CD14-positive monocyte (primary cell): Measurements from ENCODE around the gene UBE2E1. TPM values are rescaled to one million over a fixed set of nuclear protein-coding genes. Genes with fewer than 3 reads are reported as not detected.

Experiments used
- DNase-seq, 3 donors: peaks; one replicate each; pipeline ENCODE4 v3.0.0-alpha.2; 2011 to 2022
- H2AFZ ChIP-seq: 2 replicates; pipeline ENCODE4 v1.6.0; 2012; ENCODE audit warnings: mild to moderate bottlenecking, low read depth, low read length, inconsistent platforms; ENCODE audit not compliant: insufficient read depth, poor library complexity, severe bottlenecking
- H3K27ac ChIP-seq, 2 donors: 1 replicate in 1 of 2; 2 replicates in 1 of 2; pipeline ENCODE4 v1.5.1; 2012 to 2013; ENCODE audit warnings: low read length in 2 of 2, control low read depth in 1 of 2, inconsistent platforms in 1 of 2, low read depth in 1 of 2, mild to moderate bottlenecking in 1 of 2
- H3K27me3 ChIP-seq, 2 donors: one replicate each; pipeline versions ENCODE4 v1.6.0 to v1.6.1; 2011 to 2013; ENCODE audit warnings: low read length in 2 of 2; ENCODE audit not compliant: control insufficient read depth in 2 of 2, insufficient read depth in 2 of 2
- H3K36me3 ChIP-seq, 2 donors: replicated peaks in 1 of 2; 1 replicate in 1 of 2; 2 replicates in 1 of 2; pipeline versions ENCODE4 v1.5.1 to v1.6.1; 2012 to 2013; ENCODE audit warnings: low read length in 2 of 2, control low read depth in 1 of 2, inconsistent platforms in 1 of 2, mild to moderate bottlenecking in 1 of 2; ENCODE audit not compliant: insufficient read depth in 2 of 2, control insufficient read depth in 1 of 2
- H3K4me1 ChIP-seq, 2 donors: 1 replicate in 1 of 2; 2 replicates in 1 of 2; pipeline versions ENCODE4 v1.5.1 to v1.6.1; 2012 to 2013; ENCODE audit warnings: low read length in 2 of 2, control low read depth in 1 of 2, inconsistent platforms in 1 of 2, mild to moderate bottlenecking in 1 of 2, moderate library complexity in 1 of 2; ENCODE audit not compliant: insufficient read depth in 2 of 2, control insufficient read depth in 1 of 2
- H3K4me2 ChIP-seq: replicated peaks from 2 replicates; pipeline ENCODE3; 2012; ENCODE audit warnings: low read length, moderate library complexity, mild to moderate bottlenecking; ENCODE audit not compliant: poor library complexity, severe bottlenecking; ENCODE audit errors: extremely low read depth
- H3K4me3 ChIP-seq, 3 experiments: fragments of 200-600 bp in 1 of 3; sonication (generic) in 1 of 3; replicated peaks in 1 of 3; 1 replicate in 2 of 3; 2 replicates in 1 of 3; pipeline ENCODE4 v1.5.1; 2011 to 2013; ENCODE audit warnings: low read length in 3 of 3, mild to moderate bottlenecking in 3 of 3, control low read depth in 2 of 3, low read depth in 2 of 3, inconsistent platforms in 1 of 3, moderate library complexity in 1 of 3
- H3K79me2 ChIP-seq: 2 replicates; pipeline ENCODE4 v1.6.0; 2012; ENCODE audit warnings: mild to moderate bottlenecking, control low read depth, inconsistent platforms, low read length, moderate library complexity; ENCODE audit not compliant: insufficient read depth
- H3K9ac ChIP-seq: 2 replicates; pipeline ENCODE4 v1.6.0; 2017; ENCODE audit warnings: low read length, mild to moderate bottlenecking; ENCODE audit not compliant: insufficient read depth, poor library complexity, severe bottlenecking
- H3K9me3 ChIP-seq, 2 donors: replicated peaks in 1 of 2; 1 replicate in 1 of 2; 2 replicates in 1 of 2; pipeline versions ENCODE4 v1.5.1 to v1.6.1; 2012 to 2013; ENCODE audit warnings: low read length in 2 of 2, control low read depth in 1 of 2; ENCODE audit not compliant: control insufficient read depth in 1 of 2, insufficient read depth in 1 of 2
- H4K20me1 ChIP-seq: 2 replicates; pipeline ENCODE4 v1.6.0; 2012; ENCODE audit warnings: mild to moderate bottlenecking, low read length, control low read depth, moderate library complexity; ENCODE audit not compliant: insufficient read depth
- H3K27ac Mint-ChIP-seq, 7 donors: one replicate each; pipeline ENCODE4 v1.8.0; 2020; ENCODE audit warnings: mild to moderate bottlenecking in 7 of 7, mixed read lengths in 7 of 7, moderate library complexity in 6 of 7, inconsistent platforms in 2 of 7
- H3K27me3 Mint-ChIP-seq, 3 donors: one replicate each; pipeline ENCODE4 v1.8.0; 2021 to 2022; ENCODE audit warnings: low read depth in 3 of 3, mild to moderate bottlenecking in 3 of 3, mixed read lengths in 3 of 3, moderate library complexity in 3 of 3, inconsistent platforms in 1 of 3
- H3K36me3 Mint-ChIP-seq, 2 donors: one replicate each; pipeline ENCODE4 v1.8.0; 2020; ENCODE audit warnings: mixed read lengths in 2 of 2, inconsistent platforms in 1 of 2, mild to moderate bottlenecking in 1 of 2
- H3K4me1 Mint-ChIP-seq: one replicate; pipeline ENCODE4 v1.8.0; 2020; ENCODE audit warnings: mild to moderate bottlenecking, mixed read lengths
- H3K4me3 Mint-ChIP-seq, 2 donors: one replicate each; pipeline ENCODE4 v1.8.0; 2020; ENCODE audit warnings: mild to moderate bottlenecking in 2 of 2, mixed read lengths in 2 of 2, moderate library complexity in 1 of 2
- H3K9me3 Mint-ChIP-seq, 7 donors: one replicate each; pipeline ENCODE4 v1.8.0; 2020 to 2022; ENCODE audit warnings: mixed read lengths in 7 of 7, mild to moderate bottlenecking in 6 of 7, moderate library complexity in 6 of 7, inconsistent platforms in 2 of 7
- WGBS: methylation state at CpG from one replicate; pipeline ENCODE4 v1.1.5; 2013; ENCODE audit warnings: missing lambda C conversion rate; ENCODE audit not compliant: insufficient coverage; 5-methylcytosine and 5-hydroxymethylcytosine counted together
- intact Hi-C, 2 donors: fragments of 100-400 bp; cut with micrococcal nuclease; formaldehyde crosslinking; loops; one replicate each; pipeline versions ENCODE4 v1.15.0 to v1.15.1; 2023
- polyA plus RNA-seq, 3 donors: library from polyadenylated mRNA; depleted of rRNA in 1 of 3; unstranded in 2 of 3; stranded (reverse) in 1 of 3; fragments of 300-500 nt in 2 of 3; fragments of >200 nt in 1 of 3; fragmentation: Illumina TruSeq in 2 of 3; gene quantifications; 1 replicate in 2 of 3; 2 replicates in 1 of 3; pipeline ENCODE4 v1.2.3, GENCODE V29; 2012 to 2021
- TF ChIP-seq, protein P1 (sequence below): fragments of 200-600 bp; IDR thresholded peaks from one replicate; pipeline ENCODE4 v1.8.0; 2022; ENCODE audit warnings: antibody characterized with exemption, mild to moderate bottlenecking

UBE2E1 gene
- polyA plus RNA-seq, 3 donors: 31.3 to 60.2 (median 34.6) TPM

DNA sequence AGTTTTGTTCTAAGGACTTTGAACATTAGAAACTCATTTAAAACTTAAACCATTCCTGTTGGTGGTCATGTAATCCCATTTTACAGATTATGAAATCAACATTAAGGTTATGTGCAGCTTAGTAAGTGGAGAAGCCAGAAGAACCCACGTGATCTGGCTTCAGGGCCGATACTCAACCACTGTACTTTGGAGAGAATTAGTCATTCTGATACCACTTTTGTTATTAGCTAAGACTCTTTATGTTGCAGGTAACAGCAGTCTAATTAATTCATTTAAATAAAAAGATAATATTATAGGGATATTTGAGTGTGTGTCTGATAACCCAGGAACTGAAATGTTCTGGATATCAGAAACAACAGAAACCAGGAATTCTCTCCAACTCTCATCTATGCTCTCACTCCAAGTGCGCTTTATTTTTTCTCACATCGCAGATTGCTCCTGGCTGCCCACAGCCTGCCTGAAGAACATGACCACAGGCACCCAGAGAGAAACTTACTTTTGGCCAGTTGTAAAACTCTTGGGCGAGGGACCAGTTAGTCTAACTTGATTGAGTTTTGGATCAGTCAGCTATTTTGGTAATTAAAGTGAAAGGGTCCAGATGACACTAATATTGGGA is 25.2 kb downstream of the UBE2E1 start:
- Histone ChIP-seq H4K20me1 (peaks cover 97% of the 10 kb centered on the region), H3K9me3 (no peaks in the 10 kb centered on the region), H3K4me2 (no peak overlapping the region), H3K4me3 (no peak overlapping the region), H3K4me1 (peaks cover 22 to 35% of the 10 kb centered on the region in 2 donors), H3K27ac (no peak overlapping the region), H3K27me3 (no peaks in the 10 kb centered on the region), H3K79me2 (peaks cover 68% of the 10 kb centered on the region), H2AFZ (no peak overlapping the region), H3K9ac (no peak overlapping the region), H3K36me3 (no peaks in the 10 kb centered on the region)
- no peak overlapping the region for H3K4me3 Mint-ChIP-seq
- H3K9me3 Mint-ChIP-seq: no peaks in the 10 kb centered on the region
- H3K27ac Mint-ChIP-seq: peak overlapping the region in 1 of 7 donors; percentile 26
- H3K27me3 Mint-ChIP-seq: peaks cover 0 to 1% (median 0%) of the 10 kb centered on the region in 3 donors
- TF ChIP-seq, protein P1, sequence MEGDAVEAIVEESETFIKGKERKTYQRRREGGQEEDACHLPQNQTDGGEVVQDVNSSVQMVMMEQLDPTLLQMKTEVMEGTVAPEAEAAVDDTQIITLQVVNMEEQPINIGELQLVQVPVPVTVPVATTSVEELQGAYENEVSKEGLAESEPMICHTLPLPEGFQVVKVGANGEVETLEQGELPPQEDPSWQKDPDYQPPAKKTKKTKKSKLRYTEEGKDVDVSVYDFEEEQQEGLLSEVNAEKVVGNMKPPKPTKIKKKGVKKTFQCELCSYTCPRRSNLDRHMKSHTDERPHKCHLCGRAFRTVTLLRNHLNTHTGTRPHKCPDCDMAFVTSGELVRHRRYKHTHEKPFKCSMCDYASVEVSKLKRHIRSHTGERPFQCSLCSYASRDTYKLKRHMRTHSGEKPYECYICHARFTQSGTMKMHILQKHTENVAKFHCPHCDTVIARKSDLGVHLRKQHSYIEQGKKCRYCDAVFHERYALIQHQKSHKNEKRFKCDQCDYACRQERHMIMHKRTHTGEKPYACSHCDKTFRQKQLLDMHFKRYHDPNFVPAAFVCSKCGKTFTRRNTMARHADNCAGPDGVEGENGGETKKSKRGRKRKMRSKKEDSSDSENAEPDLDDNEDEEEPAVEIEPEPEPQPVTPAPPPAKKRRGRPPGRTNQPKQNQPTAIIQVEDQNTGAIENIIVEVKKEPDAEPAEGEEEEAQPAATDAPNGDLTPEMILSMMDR: no peak
- DNase-seq: no peak
- H3K4me1 Mint-ChIP-seq: peaks cover 41% of the 10 kb centered on the region
- intact Hi-C loops: no loop called here
- 100% methylated on average over 2 of the region's 5 CpGs for WGBS
- peaks cover 17 to 27% of the 10 kb centered on the region in 2 donors for H3K36me3 Mint-ChIP-seq

DNA sequence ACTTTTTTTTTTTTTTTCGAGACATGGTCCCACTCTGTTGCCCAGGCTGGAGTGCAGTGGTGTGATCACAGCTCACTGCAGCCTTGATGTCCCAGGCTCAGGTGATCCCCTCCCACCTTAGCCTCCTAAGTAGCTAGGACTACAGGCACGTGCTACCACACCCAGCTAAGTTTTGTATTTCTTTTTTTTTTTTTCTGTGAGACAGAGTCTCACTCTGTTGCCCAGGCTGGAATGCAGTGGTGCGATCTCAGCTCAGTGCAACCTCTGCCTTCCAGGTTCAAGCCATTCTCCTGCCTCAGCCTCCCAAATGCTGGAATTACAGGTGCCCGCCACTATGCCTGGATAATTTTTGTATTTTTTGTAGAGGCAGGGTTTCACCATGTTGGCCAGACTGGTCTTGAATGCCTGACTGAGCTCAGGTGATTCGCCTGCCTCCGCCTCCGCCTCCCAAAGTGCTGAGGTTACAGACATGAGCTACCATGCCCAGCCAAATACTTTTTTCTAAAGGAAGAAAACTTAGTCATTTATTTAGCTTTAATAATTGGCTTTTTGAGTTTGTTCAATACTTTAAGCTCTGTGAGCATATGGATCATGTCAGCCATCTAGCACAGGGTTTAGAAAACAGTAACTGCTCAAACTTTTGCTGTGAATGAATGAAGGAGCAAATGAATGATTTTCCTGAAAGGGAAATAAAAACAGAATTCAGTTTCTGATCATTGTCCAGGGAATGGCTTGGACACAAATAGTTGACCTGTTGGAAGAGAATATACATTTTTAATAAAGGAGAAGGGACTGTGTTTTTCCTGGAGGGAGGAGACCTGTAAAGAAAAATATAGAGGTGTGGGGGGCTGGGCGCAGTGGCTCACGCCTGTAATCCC is 26.0 kb downstream of the UBE2E1 start:
- Mint-ChIP-seq H3K4me1 (peaks cover 41% of the 10 kb centered on the region), H3K4me3 (no peak overlapping the region), H3K27me3 (peaks cover 0 to 1% (median 0%) of the 10 kb centered on the region in 3 donors), H3K27ac (no peak overlapping the region), H3K36me3 (peaks cover 14 to 24% of the 10 kb centered on the region in 2 donors), H3K9me3 (no peaks in the 10 kb centered on the region)
- no peaks in the 10 kb centered on the region for H3K27me3 ChIP-seq
- H3K9ac ChIP-seq: no peak overlapping the region
- WGBS: no CpG with 5 or more reads among the region's 9 CpGs
- H3K9me3 ChIP-seq: no peaks in the 10 kb centered on the region
- H3K27ac ChIP-seq: no peak overlapping the region
- TF ChIP-seq, protein P1: no peak
- H3K79me2 ChIP-seq: peaks cover 63% of the 10 kb centered on the region
- H3K4me1 ChIP-seq: peaks cover 29 to 37% of the 10 kb centered on the region in 2 donors
- no peak overlapping the region for H3K4me3 ChIP-seq
- H3K4me2 ChIP-seq: no peak overlapping the region
- peaks cover 97% of the 10 kb centered on the region for H4K20me1 ChIP-seq
- no peak for DNase-seq
- intact Hi-C loops: no loop called here
- H2AFZ ChIP-seq: no peak overlapping the region
- H3K36me3 ChIP-seq: no peaks in the 10 kb centered on the region
